ENCODE results near the gene CPNE8.
"Not testable (repeated sequence)": the region's sequence is repeated elsewhere in the genome, so short reads cannot be mapped to it uniquely, and the experiment has no call there.

CPNE8 gene

DNA sequence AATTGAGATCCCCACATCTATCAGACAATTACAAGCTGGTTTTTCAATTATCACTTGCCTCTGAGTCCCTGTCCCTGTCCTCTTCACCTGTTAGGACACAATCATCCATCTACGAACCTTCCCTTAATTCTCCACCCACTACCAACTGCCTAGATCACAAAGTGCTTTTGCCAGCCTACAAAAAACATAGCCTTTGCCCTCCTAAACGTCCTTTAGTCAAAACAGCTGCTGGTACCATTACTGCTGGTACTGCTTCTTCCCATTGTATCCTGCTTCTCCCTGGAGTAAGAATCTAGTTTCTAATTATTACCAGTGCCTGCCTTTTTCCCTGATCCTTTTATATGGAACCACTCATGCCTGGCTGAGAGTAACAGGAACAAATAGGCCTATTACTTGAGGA is 82.1 kb downstream of the CPNE8 start:
- DNase-seq: no peak

- DNase-seq: no peak
Observed at GRCh38 chr12:38817942-38818341, 87.4 kb downstream of the CPNE8 start.

DNA sequence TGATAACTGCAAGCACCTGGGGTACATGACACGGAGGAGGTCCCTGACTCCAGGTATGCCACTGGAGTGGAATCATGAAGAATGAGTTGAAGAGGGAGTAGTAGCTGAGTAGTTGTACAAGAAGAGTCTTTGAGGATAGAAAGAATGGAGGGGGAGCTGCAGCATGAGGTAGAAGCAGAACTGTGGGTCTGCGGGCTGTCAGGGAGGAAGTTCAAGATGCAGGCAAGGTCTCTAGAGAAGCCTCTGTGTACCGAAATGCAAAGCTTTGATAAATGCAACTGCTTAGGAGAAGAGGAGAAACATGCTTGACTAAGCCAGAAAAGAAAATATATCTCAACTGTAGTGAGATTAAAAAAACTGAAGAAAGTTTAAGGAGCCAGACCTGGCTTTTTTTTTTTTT is 91.5 kb downstream of the CPNE8 start:
- DNase-seq: no peak

GRCh38 chr12:38811814-38812356 is 93.5 kb downstream of the CPNE8 start:
- DNase-seq: no peak

DNA sequence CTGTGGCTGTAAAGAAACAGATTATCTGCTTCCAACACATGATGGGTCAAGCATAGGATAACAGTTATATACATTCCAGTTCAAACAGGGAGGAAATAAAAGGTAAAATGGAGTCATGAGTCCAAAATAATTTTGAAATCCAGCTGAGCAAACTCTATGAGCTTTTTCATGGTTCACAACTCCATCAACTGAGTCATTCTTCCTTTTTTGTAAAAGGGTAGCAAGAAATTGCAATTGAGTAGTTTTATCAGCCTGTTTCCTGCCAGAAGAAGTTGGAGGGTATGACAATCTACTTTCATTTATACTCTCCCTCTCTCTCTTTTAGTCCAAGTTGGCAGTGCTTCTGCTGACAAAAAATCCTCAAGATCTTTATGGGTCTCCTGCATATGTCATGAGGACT is 95.6 kb downstream of the CPNE8 start:
- DNase-seq: no peak

GRCh38 chr12:38788106-38788505 is 117.3 kb downstream of the CPNE8 start:
- DNase-seq: no peak

GRCh38 chr12:38785381-38785780 is 120.0 kb downstream of the CPNE8 start:
- DNase-seq: no peak

- no peak for DNase-seq
Observed at GRCh38 chr12:38783304-38783703, 122.1 kb downstream of the CPNE8 start.

- no peak for DNase-seq
Observed at GRCh38 chr12:38782359-38782758, 123.0 kb downstream of the CPNE8 start.

DNA sequence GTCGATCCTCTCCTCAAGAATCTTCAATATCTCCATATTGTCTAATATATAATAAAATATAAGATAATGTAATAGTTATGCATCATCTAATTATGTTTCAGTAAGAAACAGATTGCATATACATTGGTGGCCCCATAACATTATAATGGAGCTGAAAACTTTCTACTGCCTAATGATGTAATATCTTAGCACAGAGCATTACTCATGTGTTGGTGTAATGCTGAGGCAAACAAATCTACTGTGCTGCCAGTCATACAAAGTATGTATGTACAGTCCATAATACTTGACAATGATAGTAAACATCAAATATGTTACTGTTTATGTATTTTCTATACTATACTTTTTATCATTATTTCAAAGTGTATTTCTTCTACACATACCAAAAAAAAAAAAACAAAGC is 128.7 kb downstream of the CPNE8 start:
- DNase-seq: no peak

GRCh38 chr12:38775457-38775856 is 129.9 kb downstream of the CPNE8 start:
- DNase-seq: no peak

- DNase-seq: no peak
Observed at GRCh38 chr12:38772437-38772836, 133.0 kb downstream of the CPNE8 start.

- DNase-seq: peak; percentile 44
Observed at GRCh38 chr12:38771871-38772270, 133.5 kb downstream of the CPNE8 start.

DNA sequence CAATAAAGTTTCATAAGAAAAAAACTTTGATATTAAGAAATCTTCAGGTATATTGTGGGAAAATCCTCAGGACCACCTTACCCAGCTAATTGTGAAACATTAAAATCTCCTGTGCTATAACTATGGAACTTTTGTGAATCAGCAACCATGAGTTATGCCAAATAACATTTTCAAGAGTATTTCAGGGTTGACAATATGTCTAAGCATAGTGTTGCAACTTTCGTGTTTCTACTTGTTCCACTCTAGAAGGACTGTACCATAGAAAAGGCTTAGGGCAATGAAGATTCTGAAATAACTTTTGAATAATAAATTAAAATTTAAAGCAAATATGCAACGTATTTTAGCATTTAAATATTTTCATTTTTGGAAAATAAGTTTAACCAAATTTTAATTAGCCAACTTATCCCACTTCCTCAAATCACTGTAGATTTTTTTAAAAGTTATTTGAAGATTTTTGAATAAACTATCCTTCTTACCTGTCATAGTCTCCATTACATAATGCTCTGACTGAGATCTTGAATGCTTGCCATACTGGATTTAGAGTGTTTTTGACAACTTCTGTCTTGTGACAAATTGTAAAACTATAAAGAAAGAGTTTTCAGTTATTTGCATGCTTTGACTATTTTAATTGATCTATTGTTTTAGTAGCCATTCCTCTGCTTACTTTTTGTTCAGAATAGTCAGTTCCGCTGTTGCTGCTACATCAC is 143.6 kb downstream of the CPNE8 start:
- DNase-seq: no peak

- no peak for DNase-seq
Observed at GRCh38 chr12:38761111-38761510, 144.3 kb downstream of the CPNE8 start.

GRCh38 chr12:38759621-38760020 is 145.8 kb downstream of the CPNE8 start:
- DNase-seq: no peak

DNA sequence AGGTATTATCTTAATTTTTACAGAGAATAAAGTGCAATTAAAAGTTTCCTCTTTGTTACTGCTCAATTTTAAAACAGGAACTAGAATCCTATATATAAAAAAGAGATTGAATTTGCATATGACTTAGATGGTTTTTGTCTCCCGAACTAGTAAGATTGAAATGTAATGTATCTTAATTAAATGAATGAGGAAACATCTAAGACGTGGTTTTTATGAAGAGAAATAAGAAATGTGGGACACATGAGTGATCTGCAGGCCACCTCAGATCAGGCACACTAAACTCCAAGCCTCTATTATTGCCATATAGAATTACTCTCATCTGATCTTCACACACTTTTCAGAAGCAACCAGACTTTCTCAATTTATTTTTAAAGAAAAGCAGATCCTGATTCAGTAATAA is 158.6 kb downstream of the CPNE8 start:
- DNase-seq: no peak

DNA sequence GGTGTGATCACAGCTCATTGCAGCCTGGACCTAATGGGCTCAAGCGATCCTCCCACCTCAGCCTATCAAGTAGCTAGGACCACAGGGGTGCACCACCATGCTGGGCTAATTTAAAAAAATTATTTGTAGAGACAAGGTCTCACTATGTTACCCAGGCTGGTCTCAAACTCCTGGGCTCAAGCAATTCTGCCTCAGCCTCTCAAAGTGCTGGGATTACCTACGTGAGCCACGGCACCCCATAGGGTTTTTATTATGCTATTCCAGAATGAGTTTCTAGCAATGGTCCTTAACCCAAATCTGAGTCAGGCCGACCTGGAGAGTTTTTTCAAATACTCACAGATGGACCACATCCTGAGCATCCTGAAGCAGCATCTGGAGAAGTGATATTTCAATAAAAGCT is 159.8 kb downstream of the CPNE8 start:
- no peak for DNase-seq

DNA sequence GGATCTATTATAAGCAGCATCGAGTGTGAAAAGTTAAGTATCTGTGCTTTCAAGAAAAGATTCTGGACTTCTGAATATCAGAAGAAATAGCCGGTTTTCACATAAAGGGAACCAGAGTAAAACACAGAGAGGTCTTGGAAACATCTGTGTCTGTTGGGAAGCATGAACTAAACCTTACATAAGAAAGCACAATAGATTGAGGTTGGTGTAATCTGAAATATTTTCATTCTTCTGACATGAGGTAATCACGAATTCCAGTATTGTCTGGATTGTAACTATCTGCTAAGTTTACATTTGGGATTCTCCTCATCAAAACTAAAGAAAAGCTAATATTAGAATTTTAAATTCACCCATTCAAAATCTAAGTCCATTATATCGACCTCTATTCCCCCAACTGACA is 161.3 kb downstream of the CPNE8 start:
- DNase-seq: no peak

DNA sequence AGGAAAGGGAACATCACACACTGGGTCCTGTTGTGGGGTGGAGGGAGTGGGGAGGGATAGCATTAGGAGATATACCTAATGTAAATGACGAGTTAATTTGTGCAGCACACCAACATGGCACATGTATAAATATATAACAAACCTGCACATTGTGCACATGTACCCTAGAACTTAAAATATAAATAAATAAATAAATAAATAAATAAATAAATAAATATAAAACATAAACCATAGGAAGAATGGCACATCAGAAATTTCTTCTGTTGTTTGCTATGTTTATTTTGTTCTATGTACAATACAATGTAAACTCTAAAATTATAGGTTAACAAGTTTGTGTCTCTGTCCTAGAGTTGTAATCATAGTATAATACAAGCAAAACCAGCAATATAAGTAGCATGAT is 162.9 kb downstream of the CPNE8 start:
- DNase-seq: not testable (repeated sequence)

DNA sequence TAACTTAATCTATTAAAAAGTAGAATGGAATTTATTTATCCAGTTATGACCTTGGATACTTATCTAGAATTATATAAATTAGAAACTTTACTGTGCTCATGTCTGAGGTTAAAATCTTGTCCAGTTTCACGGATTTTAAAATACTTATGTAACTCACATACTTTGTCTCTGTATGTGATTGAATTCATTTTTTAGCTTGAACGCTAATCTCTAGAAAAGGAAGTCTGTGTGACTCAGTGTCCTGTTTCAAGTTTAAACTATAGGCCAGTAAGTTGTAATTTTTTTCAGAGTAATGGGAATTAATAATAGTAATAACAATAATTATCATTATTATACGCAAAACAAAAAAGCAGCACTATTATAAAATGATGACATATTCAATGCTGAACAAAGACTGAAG is 168.6 kb downstream of the CPNE8 start:
- no peak for DNase-seq

DNA sequence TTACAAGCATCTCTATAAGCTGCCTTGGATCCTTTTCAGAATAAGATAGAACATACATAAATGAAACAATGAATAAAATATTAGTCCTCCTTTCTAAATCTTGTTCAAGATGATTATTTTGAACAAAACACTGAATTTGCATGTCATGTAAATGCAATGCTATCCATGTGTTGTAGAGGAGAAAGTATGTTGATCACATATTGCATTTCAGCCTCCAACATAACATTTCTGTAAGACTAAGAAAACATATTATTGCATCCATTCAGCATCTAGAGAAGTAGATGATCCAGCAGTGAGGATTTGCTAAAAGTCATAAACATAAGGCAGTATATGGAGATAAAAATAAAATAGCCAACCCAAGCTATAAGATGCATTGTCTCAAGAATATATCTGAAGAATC is 172.6 kb downstream of the CPNE8 start:
- DNase-seq: no peak

DNA sequence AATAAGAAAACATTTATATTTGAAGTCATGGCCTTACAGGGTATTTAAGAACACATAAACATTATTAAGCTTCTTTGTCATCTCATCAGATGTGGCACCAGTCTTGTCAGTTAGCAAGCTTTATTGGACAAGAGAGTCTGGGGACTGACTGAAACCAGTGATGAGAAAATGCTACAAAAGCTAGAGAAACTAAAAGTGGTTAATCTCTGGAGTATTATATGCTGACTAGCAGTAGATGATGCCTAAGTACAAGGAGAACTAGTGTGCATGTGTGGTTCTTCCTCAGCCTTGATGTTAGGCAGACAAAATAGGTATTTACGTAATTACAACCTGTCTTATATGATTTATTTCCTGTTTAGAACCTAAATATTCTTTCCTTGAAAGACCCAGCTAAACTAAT is 176.5 kb downstream of the CPNE8 start:
- DNase-seq: no peak

- no peak for DNase-seq
Observed at GRCh38 chr12:38721611-38722252, 183.7 kb downstream of the CPNE8 start.

DNA sequence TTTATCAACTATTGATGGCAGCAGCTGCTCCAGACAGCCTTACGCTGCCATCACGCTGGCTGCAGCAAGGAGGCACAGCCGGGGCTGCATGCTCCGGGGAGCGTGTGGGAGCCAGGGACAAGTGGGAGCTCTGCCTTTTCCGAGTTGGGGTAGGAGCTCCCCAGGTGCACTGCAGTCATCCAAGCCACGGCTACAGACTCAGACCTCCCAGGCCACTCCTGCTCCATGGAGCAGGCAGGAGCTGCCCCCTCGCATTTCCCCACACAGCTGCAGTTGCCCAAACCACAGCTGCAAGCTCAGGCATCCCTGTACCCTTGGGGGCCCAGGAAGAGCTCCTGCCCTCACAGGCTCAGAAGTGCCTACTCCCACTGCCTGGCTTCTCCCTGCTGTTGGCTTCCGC is 184.7 kb downstream of the CPNE8 start:
- DNase-seq: no peak

All from CD4-positive, alpha-beta T cell treated with Interleukin-10 for 1 hour (primary cell).